GM19238 (cell line): Measurements from ENCODE around the gene SLCO1C1.
"Not testable (repeated sequence)": the region's sequence is repeated elsewhere in the genome, so short reads cannot be mapped to it uniquely, and the experiment has no call there.

Experiments
- DNase-seq: peaks from one replicate; pipeline ENCODE4 v3.0.0; 2011; ENCODE audit warnings: low spot score; ENCODE audit not compliant: insufficient read length

Gene SLCO1C1, protein sequence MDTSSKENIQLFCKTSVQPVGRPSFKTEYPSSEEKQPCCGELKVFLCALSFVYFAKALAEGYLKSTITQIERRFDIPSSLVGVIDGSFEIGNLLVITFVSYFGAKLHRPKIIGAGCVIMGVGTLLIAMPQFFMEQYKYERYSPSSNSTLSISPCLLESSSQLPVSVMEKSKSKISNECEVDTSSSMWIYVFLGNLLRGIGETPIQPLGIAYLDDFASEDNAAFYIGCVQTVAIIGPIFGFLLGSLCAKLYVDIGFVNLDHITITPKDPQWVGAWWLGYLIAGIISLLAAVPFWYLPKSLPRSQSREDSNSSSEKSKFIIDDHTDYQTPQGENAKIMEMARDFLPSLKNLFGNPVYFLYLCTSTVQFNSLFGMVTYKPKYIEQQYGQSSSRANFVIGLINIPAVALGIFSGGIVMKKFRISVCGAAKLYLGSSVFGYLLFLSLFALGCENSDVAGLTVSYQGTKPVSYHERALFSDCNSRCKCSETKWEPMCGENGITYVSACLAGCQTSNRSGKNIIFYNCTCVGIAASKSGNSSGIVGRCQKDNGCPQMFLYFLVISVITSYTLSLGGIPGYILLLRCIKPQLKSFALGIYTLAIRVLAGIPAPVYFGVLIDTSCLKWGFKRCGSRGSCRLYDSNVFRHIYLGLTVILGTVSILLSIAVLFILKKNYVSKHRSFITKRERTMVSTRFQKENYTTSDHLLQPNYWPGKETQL

DNA sequence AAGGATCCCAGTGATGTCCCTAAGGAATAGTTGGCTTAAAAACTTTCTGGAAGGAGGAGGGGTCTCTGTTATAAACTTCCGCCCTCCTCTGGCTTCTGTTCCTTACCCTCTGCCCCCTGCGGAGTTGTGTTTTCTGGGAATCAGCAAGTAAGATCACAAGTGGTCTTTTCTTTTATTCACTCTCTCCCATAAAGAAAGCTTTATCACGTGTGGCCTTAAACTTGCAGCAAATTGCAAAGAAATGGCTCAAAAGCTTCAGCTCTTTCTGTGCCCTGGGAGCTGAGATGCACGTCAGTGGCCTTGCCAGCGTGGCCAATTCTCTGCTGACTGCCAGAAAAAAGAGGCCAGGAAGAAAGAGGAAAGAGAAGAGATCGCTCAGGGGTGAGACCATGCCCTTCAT lies at the start of gene SLCO1C1:
Gene SLCO1C1, plus strand, starts transcription at position 101 of the 400 bp plus-strand sequence. CDS start 4,245 bp downstream, outside the sequence.
- DNase-seq, result no peak

- DNase-seq, result no peak
These were observed 48.8 kb upstream of the SLCO1C1 start for GRCh38 chr12:20646239-20646827.

DNA sequence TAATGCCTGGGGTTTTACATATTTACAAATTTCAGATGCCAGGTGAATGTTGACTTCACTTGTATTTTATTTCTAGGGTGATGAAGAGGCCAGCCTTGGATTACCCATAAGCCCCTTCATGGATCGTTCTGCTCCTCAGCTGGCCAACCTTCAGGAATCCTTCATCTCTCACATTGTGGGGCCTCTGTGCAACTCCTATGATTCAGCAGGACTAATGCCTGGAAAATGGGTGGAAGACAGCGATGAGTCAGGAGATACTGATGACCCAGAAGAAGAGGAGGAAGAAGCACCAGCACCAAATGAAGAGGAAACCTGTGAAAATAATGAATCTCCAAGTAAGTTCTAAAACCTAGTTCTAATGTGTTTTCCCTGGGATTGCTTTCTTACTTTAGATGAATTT lies 41.3 kb upstream of the SLCO1C1 start:
- no peak for DNase-seq

DNA sequence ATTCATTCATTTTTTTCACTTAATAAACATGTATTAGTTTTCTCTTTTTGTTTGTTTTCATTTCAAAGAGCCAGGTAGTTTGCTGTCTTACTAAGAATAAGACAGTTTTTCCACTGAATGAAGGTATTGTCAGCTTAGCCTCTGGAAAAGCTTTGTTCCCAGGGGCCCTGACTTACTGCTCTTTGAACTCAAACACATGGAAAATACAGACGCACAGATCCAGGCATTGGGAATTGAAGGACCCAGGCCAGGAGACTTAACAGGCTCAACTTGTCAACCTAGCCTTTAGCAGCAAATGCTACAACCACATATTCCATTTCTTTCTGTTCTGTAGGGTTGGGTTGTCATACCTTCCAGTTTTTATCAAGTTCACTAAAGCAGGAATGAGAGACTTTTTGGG lies 38.5 kb upstream of the SLCO1C1 start:
- no peak for DNase-seq

DNA sequence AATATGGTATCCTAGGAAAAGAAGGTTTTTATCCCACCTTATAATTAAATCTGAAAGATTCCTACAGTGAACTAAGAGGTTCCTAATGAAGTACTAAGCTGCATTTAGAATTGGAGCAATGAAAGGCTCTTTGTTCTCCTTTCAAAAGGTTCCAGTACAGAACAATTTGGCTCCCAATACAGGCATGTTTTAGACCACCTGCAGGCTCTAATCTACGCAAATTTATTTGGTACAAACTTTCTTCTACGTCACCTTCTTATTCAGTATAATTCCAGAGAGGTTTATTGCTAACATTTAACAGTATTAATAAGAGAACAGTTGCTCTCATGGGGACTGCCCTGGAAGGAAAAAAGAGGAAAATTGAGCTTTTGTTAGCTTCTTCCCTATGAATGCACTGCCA lies 37.6 kb upstream of the SLCO1C1 start:
- no peak for DNase-seq

DNA sequence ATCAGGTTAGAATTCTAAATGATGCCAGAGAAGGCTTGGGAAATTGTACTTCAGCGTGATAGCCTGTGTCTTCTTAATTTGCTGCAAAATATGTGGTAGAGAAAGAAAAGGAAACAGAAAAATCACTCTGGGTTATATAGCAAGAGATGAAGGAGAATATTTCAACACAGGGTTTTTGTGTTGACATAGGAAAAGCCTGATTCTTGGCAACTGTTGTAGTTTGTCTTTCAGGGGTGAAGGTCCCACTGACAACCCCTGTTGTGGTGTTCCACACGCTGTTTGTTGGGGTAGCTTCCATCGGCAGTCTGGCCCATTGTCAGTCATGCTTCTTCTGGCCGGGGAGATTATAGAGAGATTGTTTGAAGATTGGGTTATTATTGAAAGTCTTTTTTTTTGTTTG lies 13.8 kb upstream of the SLCO1C1 start:
- no peak for DNase-seq

DNA sequence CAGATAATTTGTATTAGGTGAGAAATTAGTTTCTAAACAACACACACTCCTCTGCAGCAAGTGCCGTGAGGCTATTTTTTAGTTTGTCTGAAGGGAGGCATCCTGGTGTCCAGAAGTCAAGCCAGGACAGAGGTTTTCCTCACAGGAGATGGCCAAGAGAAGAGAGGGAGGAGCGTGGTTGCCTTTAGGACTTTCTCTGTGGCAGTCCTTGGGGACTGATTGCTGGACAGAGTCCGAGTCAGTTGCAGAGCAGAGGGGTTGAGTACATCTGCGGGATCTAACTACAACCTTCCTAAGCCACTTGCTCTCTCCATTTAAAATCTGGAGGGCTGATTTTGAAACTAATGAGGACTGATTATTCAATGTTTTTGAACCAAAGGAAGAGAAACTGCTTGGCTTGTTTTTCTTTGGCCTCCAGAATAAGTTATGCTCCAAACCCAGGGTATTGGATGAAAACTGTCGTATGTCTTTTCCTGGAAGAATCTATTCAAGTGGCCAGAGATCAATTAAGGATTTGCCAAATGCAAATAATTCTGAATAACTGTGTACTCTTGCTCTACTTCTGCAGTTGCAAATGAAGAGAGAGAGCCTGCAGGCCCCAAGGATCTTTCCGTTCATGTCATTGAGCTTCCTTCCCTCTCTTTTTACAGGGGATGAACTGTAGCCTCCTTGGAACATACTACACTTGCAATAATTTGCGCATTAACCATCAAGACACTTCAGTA lies 1.2 kb downstream of the SLCO1C1 start:
- no peak for DNase-seq

DNA sequence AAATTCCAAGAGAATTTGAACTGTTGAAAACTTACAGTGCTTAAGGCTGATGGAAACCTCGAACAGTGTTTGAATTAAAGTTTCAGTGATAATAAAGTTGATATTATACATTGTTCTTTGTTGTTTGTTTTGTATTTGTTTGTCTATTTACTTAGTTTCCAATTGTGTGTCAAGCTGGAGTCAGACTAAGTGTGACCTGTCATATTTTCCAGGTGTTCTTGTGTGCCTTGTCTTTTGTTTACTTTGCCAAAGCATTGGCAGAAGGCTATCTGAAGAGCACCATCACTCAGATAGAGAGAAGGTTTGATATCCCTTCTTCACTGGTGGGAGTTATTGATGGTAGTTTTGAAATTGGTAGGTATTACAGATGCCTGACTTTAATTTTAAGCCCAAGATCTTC lies 6.0 kb downstream of the SLCO1C1 start:
- DNase-seq, result no peak

DNA sequence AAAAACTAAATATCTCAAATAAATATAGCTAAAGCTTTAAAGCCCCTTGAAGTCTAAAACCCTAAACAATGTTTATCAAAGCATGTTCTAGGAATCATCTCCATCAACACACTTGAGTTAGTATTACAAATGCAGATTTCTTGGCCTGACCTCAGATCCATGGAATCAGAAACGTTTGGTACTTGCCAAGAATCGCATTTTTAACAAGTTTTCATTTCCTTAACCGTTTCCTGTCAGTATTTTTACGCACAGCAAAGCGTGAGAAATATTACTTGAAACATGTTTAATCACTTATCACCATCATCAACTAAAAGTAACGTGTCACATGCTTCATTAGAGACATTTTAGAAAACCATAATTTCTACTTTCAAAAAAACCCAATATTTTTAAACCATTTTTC lies 9.7 kb downstream of the SLCO1C1 start:
- DNase-seq, result no peak

GRCh38 chr12:20711846-20712245 lies 16.7 kb downstream of the SLCO1C1 start:
- DNase-seq, result no peak

DNA sequence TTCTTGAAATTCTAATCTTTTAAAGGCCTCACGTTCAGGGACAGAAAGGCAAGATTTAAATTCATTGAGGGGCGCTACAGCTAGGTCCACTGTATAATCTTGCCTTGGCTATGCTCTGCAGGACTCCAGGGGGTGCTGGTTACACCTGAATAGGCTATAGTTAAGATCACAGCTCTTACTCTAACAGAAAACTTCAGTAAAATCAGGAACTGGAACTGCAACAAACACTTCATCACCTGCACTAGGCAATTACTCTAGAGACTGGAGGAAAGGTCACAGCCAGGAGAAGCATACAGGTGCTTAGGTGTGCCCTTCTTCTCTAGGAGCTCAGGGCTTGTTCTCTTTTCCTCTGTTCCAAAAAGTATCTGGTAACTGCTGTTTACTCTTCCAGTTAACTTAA lies 20.9 kb downstream of the SLCO1C1 start:
- no peak for DNase-seq

GRCh38 chr12:20716985-20717384 lies 21.9 kb downstream of the SLCO1C1 start:
- DNase-seq, result no peak

DNA sequence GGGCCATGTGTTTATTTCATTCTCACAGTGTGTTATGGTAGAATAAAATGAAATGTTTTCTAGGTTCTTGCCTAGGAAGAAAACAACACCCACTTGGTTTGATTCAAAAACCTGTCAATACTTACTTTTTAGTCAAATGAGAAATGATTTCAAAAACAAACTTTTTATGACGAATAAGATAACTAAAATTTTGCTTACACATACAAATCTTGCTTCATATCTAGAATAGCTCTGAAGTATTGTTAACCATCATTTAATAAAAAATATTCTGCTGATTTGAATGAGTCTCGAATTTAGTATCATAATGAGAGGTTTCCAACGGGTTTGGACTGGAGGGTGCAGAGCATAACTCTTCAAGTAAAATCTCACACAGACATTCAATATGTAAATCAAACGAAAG lies 23.2 kb downstream of the SLCO1C1 start:
- DNase-seq, result no peak

DNA sequence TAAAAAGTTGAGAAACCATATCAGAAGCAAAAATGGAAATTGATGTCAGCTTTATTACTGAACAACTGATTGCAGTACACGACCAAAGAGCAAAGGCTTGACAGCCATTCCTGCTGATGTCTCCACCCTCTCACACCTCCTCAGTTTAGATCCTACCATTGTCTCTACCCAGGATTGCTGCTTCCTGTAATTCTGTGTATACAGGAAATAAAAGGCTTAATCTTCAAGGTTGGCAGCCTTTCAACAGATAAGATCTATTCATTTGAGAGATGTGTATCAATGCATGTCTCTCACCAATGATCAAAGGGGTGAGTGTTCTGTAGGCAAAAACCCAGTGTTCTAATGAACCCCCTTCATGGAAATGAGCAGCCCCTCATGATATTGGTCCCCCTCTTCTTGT lies 27.0 kb downstream of the SLCO1C1 start:
- no peak for DNase-seq

- no peak for DNase-seq
These were observed 36.1 kb downstream of the SLCO1C1 start for GRCh38 chr12:20731274-20731673.

DNA sequence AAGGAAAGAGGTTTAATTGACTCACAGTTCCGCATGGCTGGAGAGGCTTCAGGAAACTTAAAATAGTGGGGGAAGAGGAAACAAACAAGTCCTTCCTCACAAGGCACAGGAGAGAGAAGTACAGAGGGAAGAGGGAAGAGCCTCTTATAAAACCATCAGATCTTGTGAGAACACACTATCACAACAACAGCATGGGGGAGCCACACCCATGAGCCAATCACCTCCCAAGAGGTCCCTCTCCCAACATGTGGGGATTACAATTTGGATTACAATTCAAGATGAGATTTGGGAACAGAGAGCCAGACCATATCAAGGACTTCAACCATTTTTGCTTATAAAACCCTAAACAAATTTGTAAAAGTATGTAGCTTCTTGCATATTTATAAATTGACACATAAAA lies 45.8 kb downstream of the SLCO1C1 start:
- no peak for DNase-seq

DNA sequence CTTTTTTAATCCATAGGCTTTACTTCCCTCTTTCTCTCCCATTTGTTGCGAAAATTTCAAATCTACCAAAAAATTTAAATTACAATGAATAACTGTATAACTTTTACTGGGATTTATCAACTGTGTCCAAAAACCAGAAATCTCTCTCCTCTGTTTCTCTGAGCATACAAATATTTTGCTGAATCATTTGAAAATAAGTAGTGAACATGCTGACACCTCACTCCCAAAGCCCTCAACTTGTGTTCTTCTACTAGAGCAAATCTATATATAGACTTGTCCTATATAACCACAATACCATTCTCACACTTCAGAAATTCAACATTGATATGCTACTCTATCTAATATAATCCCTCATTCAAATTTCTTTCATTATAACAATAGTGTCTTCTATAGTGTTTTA lies 53.1 kb downstream of the SLCO1C1 start:
- DNase-seq, result no peak

DNA sequence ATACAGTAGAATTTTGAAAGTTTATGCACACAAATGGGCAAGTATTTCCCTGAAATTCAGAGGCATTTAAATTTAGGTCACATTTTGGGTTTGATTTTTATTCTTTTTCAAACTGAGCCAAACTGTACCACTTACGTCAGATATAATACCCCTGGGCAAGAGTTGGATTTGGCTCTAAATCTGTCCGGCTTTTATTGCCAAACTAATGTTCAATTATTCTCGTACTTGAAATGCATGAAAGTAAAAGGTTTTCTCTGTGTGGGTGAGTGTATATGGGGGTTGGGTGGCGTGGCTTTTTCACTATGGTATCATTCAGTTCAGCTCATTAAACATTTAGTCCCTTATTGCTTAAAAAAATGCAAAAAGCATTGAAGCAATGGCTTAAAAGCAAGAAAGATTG lies 55.9 kb downstream of the SLCO1C1 start:
- DNase-seq, result no peak

DNA sequence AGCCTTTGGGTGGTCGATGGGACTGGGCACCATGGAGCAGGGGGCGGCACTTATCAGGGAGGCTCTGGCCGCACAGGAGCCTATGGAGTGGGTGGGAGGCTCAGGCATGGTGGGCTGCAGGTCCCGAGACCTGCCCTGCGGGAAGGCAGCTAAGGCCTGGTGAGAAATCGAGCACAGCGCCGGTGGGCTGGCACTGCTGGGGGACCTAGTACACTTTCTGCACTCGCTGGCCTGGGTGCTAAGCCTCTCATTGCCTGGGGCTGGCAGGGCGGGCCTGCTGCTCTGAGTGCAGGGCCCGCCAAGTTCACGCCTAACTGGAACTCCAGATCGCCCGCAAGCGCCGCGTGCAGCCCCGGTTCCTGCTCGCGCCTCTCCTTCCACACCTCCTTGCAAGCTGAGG lies 82.3 kb downstream of the SLCO1C1 start:
- no peak for DNase-seq

GRCh38 chr12:20778969-20779368 lies 83.8 kb downstream of the SLCO1C1 start:
- no peak for DNase-seq

DNA sequence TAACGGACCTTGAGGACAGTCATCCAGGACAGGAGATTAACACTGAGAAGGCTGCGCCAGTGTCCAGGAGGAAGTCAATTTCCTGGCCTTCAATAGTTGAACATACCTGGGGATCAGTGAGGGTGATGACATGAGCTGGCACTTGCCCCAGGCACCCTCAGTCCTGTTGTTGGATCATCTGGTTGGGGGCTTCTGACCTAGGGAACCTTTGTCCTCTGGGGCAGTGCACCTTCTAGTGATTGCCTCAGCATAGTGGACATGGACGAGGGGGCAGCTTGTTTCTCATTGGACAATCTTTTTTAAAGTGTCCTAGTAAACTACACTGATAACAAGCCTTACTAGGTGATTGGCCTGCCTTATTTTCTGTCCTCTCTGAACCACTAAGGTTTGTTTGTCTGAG lies 84.8 kb downstream of the SLCO1C1 start:
- not testable (repeated sequence) for DNase-seq
